H1 (cell line): ENCODE measurements around the gene CNOT2.

Experiments
- ATF3 ChIP-seq: IDR thresholded peaks from 2 replicates; pipeline ENCODE4 v1.6.1; 2011; ENCODE audit warnings: low read depth, mild to moderate bottlenecking, low read length; ENCODE audit not compliant: insufficient read depth
- CREB1 ChIP-seq: IDR thresholded peaks from 2 replicates; pipeline ENCODE4 v1.6.1; 2012; ENCODE audit warnings: inconsistent platforms
- CTCF ChIP-seq, 3 experiments: IDR thresholded peaks; 1 replicate in 2 of 3; 2 replicates in 1 of 3; pipeline versions ENCODE4 v1.5.1 to v1.6.1; 2011; ENCODE audit warnings: low read length in 3 of 3, mild to moderate bottlenecking in 3 of 3, inconsistent platforms in 2 of 3, low read depth in 1 of 3, moderate library complexity in 1 of 3; ENCODE audit not compliant: insufficient read depth in 1 of 3; ENCODE audit errors: control extremely low read depth in 1 of 3
- JUN ChIP-seq: IDR thresholded peaks from 2 replicates; pipeline ENCODE4 v1.6.1; 2011; ENCODE audit warnings: low read depth, mild to moderate bottlenecking, improper control_type of control experiment, low read length
- POLR2A ChIP-seq, 2 experiments: IDR thresholded peaks; 1 replicate in 1 of 2; 2 replicates in 1 of 2; pipeline ENCODE4 v1.6.1; 2011; ENCODE audit warnings: low read depth in 2 of 2, low read length in 2 of 2, mild to moderate bottlenecking in 2 of 2; ENCODE audit errors: control extremely low read depth in 1 of 2
- POLR2AphosphoS5 ChIP-seq: IDR thresholded peaks from 2 replicates; pipeline ENCODE4 v1.6.1; 2011; ENCODE audit warnings: low read depth, low read length
- POU5F1 ChIP-seq: IDR thresholded peaks from 2 replicates; pipeline ENCODE4 v1.6.1; 2011; ENCODE audit warnings: low read depth, mild to moderate bottlenecking, low read length, moderate library complexity
- RNF2 ChIP-seq: fragments of 200-900, 300-1000 bp; sonication (generic); IDR thresholded peaks from 2 replicates; pipeline ENCODE4 v1.7.1; 2016; ENCODE audit warnings: borderline replicate concordance, low read depth, mild to moderate bottlenecking, antibody characterized with exemption, low read length; ENCODE audit not compliant: poor library complexity, severe bottlenecking; ENCODE audit errors: missing control alignments
- SAP30 ChIP-seq: fragments of 300-600 bp; sonication (generic); IDR thresholded peaks from 2 replicates; pipeline ENCODE4 v1.7.1; 2012; ENCODE audit warnings: low read length, moderate library complexity, mild to moderate bottlenecking, inconsistent platforms; ENCODE audit not compliant: insufficient read depth, insufficient replicate concordance
- SUZ12 ChIP-seq: fragments of 200-600 bp; sonication (generic); IDR thresholded peaks from 2 replicates; pipeline ENCODE4 v1.6.1; 2012; ENCODE audit warnings: mild to moderate bottlenecking, inconsistent platforms, low read length, moderate library complexity, mixed read lengths
- USF2 ChIP-seq: IDR thresholded peaks from 2 replicates; pipeline ENCODE4 v1.6.1; 2011; ENCODE audit warnings: low read length, improper control_type of control experiment
- ZNF274 ChIP-seq: IDR thresholded peaks from 2 replicates; pipeline ENCODE4 v1.7.0; 2012; ENCODE audit warnings: low read length, borderline replicate concordance; ENCODE audit errors: extremely low read depth

GRCh38 chr12:70213707-70214106, 29.5 kb upstream of the CNOT2 start:
- no peak for TF ChIP-seq RNF2
- no peak for TF ChIP-seq CREB1
- no peak for TF ChIP-seq ATF3
- TF ChIP-seq CTCF (IDR thresholded peaks at IDR 0.05; ENCODE audit: control extremely low read depth in 1 of 3, insufficient read depth in 1 of 3, low read depth in 1 of 3, low read length in 3 of 3) = no peak
- TF ChIP-seq JUN = no peak
- no peak for TF ChIP-seq ZNF274
- no peak for TF ChIP-seq POLR2AphosphoS5
- TF ChIP-seq SUZ12 = no peak
- no peak for TF ChIP-seq SAP30
- no peak for TF ChIP-seq POLR2A (IDR thresholded peaks at IDR 0.05; ENCODE audit: control extremely low read depth in 1 of 2, low read depth in 2 of 2, low read length in 2 of 2)
- TF ChIP-seq POU5F1 = no peak
- no peak for TF ChIP-seq USF2
